Measurements from ENCODE around the gene PAQR5. TPM values are rescaled to one million over a fixed set of nuclear protein-coding genes. Genes with fewer than 3 reads are reported as not detected.

PAQR5 gene
- total RNA-seq, 4 donors from 2014 or later: 6.4 to 39.8 (median 14.4) TPM

DNA sequence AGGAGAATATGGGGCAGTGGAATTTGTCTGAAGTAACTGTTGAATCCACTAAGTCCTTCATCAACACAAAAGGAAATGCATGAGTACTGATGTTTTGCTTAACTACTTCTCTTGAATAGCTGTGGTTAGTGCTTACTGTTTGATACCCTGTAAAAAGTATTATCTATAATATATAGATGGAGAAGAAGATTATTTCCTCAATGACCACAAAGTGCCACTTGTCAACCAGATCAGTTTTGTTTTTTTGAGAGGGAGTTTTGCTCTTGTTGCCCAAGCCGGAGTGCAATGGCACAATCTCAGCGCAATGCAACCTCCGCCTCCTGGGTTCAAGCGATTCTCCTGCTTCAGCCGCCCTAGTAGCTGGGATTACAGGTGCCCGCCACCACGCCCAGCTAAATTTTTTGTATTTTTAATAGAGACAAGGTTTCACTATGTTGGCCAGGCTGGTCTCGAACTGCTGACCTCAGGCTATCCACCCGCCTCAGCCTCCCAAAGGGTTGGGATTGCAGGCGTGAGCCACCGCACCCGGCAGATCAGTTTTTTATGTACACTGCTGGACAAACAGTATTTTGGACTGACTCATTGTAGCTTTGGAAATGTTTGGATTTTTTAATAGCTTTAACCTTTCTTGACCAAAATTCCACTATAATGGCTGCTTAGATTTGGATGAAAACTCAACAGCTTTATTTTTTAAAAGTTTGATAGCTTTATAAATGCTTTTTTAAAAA lies 152.4 kb downstream of the PAQR5 start:
- Histone ChIP-seq H3K4me1 (peaks cover 6 to 40% (median 26%) of the 10 kb centered on the region in 3 donors), H3K9me3 (no peaks in the 10 kb centered on the region), H3K4me3 (no peak overlapping the region), H3K36me3 (peaks cover 5 to 27% (median 11%) of the 10 kb centered on the region in 3 donors), H3K27me3 (no peaks in the 10 kb centered on the region), H3K27ac (peak overlapping the region in 2 of 4 donors; percentile 96)
- intact Hi-C loops (cut with DNase I): no loop called here
- 85% methylated on average over 12 of the region's 12 CpGs for WGBS, 2 donors
- no peak for DNase-seq
- TF ChIP-seq, protein P1, sequence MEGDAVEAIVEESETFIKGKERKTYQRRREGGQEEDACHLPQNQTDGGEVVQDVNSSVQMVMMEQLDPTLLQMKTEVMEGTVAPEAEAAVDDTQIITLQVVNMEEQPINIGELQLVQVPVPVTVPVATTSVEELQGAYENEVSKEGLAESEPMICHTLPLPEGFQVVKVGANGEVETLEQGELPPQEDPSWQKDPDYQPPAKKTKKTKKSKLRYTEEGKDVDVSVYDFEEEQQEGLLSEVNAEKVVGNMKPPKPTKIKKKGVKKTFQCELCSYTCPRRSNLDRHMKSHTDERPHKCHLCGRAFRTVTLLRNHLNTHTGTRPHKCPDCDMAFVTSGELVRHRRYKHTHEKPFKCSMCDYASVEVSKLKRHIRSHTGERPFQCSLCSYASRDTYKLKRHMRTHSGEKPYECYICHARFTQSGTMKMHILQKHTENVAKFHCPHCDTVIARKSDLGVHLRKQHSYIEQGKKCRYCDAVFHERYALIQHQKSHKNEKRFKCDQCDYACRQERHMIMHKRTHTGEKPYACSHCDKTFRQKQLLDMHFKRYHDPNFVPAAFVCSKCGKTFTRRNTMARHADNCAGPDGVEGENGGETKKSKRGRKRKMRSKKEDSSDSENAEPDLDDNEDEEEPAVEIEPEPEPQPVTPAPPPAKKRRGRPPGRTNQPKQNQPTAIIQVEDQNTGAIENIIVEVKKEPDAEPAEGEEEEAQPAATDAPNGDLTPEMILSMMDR (IDR thresholded peaks at IDR 0.05): no peak
- no peak for TF ChIP-seq POLR2A (IDR thresholded peaks at IDR 0.05)

DNA sequence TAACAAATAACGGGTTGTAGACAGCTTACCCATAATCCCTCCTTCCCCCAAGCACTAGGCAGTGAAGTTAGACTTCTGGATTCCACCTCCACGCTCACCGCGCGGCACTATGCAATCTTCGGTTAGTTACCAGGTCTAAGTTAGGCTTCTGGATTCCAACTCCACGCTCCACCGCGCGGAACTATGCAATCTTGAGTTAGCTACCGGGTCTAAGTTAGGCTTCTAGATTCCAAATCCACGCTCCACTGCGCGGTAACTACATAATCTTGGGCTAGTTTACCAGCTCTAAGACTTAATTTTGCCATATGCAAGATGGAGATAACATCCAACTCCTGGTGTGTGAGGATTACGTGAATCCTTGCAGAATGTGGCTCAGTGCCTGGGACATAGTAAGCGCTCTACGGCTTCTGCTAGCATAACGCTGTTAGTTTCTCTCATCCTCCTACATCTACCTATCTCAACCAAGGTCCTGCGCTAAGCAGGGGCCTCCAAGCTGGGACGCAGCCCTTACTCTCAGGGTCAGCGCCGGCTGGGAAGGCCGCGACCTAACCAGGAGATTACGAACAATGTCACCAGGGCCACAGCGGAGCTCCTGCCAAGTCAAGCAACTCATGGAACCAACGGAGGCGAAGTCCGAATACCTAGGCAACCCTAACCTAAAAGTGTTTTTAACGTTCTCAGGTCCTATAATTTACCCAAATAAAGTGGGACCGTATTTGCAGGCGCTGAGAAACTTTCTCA lies 153.4 kb downstream of the PAQR5 start:
- 18 to 27% methylated on average over 19 to 24 of the region's 32 CpGs for WGBS, 2 donors
- no peaks in the 10 kb centered on the region for H3K9me3 ChIP-seq

DNA sequence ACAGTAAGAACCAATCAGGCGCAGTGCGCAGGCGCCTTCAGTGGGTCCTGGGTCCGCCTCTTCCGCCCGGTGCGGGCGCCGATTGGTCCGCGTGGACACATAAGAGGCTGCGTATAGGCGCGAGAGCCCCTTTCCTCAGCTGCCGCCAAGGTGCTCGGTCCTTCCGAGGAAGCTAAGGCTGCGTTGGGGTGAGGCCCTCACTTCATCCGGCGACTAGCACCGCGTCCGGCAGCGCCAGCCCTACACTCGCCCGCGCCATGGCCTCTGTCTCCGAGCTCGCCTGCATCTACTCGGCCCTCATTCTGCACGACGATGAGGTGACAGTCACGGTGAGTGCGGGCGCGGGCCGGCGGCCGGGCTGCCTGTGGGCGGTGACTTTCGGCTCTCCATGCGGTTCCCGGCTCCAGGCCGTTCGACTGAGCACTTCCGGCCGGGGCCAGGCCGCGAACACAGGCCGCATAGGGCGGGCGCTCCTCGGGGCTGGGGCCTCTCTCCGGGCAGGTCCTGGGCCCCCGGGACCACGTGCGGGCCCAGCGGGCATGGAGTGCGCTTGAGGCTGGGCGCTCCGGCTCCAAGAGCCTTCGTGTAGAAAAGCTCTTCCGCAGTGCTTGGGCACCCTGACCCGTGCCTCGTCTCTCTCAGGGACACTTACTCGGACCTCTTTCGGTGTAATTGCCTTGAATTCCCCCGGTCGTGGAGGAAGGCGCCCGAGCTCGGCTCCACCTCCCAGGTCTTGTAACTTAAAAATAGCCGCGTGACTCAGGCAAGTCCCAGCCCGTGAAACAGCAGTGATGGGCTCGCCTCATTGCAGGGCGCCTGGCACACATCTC lies 154.2 kb downstream of the PAQR5 start, which contains the start of gene RPLP1:
TSS of gene RPLP1 (plus strand) at position 127 of the 830 bp plus-strand sequence. CDS start at position 258, 131 bp downstream.
- H3K27me3 ChIP-seq: no peaks in the 10 kb centered on the region
- H3K4me1 ChIP-seq: peaks cover 6 to 49% (median 26%) of the 10 kb centered on the region in 3 donors
- TF ChIP-seq POLR2A (IDR thresholded peaks at IDR 0.05): peak in 3 of 4 donors; percentile 57 to 90 (median 88)
- TF ChIP-seq, protein P1 (IDR thresholded peaks at IDR 0.05): peak in 1 of 6 experiments; percentile 8
- intact Hi-C loops (cut with DNase I): no loop called here
- 0 to 1% methylated on average over 11 to 33 of the region's 77 CpGs for WGBS, 2 donors
- H3K36me3 ChIP-seq: peaks cover 12 to 36% (median 21%) of the 10 kb centered on the region in 3 donors
- peak; percentile 78 for DNase-seq
- H3K27ac ChIP-seq: peak within 1 kb of the TSS; percentile 95 to 96 (median 96)
- no peaks in the 10 kb centered on the region for H3K9me3 ChIP-seq
- peak within 1 kb of the TSS; percentile 84 to 97 (median 90) for H3K4me3 ChIP-seq

More for the DNA sequence above, 153.4 kb downstream of the PAQR5 start:
- Histone ChIP-seq H3K4me3 (peak overlapping the region; percentile 84 to 97 (median 90)), H3K27me3 (no peaks in the 10 kb centered on the region), H3K4me1 (peaks cover 6 to 49% (median 26%) of the 10 kb centered on the region in 3 donors), H3K36me3 (peaks cover 12 to 28% (median 21%) of the 10 kb centered on the region in 3 donors), H3K27ac (peak overlapping the region; percentile 95 to 96 (median 96))
- TF ChIP-seq POLR2A (IDR thresholded peaks at IDR 0.05): no peak
- TF ChIP-seq, protein P1 (IDR thresholded peaks at IDR 0.05): no peak
- no peak for DNase-seq
- intact Hi-C loops (cut with DNase I): no loop called here

DNA sequence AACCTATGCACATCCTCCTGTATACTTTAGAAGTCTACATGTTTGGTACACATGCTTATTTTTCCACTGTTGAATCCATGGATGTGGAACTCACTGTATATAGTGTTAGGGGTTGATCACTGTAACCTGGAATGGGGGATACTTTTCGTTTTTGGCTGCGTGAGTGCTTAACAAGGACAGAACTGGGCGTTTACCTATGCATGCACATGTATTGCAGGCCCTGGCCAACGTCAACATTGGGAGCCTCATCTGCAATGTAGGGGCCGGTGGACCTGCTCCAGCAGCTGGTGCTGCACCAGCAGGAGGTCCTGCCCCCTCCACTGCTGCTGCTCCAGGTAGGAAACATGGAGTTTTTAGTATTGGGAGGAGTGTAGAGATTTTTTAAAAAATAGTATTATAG lies 156.2 kb downstream of the PAQR5 start:
- TF ChIP-seq, protein P1 (IDR thresholded peaks at IDR 0.05): no peak
- no peak for TF ChIP-seq POLR2A (IDR thresholded peaks at IDR 0.05)
- H3K27me3 ChIP-seq: no peaks in the 10 kb centered on the region
- DNase-seq: no peak
- H3K36me3 ChIP-seq: peaks cover 12 to 38% (median 21%) of the 10 kb centered on the region in 3 donors
- no peak overlapping the region for H3K27ac ChIP-seq
- H3K4me1 ChIP-seq: peaks cover 6 to 49% (median 26%) of the 10 kb centered on the region in 3 donors
- WGBS, 2 donors: 29 to 47% methylated on average over 5 of the region's 5 CpGs
- H3K4me3 ChIP-seq: peak overlapping the region in 3 of 4 donors; percentile 84 to 94 (median 87)
- intact Hi-C loops (cut with DNase I): no loop called here
- H3K9me3 ChIP-seq: no peaks in the 10 kb centered on the region
